Neural cell (in vitro differentiated cells): Measurements from ENCODE around the gene TBC1D8. TPM values are rescaled to one million over a fixed set of nuclear protein-coding genes. Genes with fewer than 3 reads are reported as not detected.

ENCODE experiments used
- H2AFZ ChIP-seq: fragments of 200-600, 300-800 bp; sonication (generic), shearing (Covaris generic); 2 replicates; pipeline ENCODE4 v1.6.0; 2014; ENCODE audit warnings: low read depth, mild to moderate bottlenecking, antibody characterized with exemption, low read length, moderate library complexity
- H3F3A ChIP-seq: fragments of 200-600 bp; shearing (Covaris generic); 2 replicates; pipeline ENCODE4 v1.6.1; 2016; ENCODE audit warnings: mild to moderate bottlenecking, moderate library complexity, mixed read lengths, antibody characterized with exemption, low read length; ENCODE audit not compliant: insufficient read depth, poor library complexity, severe bottlenecking
- H3K27ac ChIP-seq: fragments of 200-600, 300-800 bp; sonication (generic), shearing (Covaris generic); 2 replicates; pipeline ENCODE4 v1.5.1; 2014; ENCODE audit warnings: mild to moderate bottlenecking, low read length, moderate library complexity
- H3K27me3 ChIP-seq: fragments of 300-800, 200-600 bp; sonication (generic), shearing (Covaris generic); 2 replicates; pipeline ENCODE4 v1.6.0; 2014; ENCODE audit warnings: mild to moderate bottlenecking, low read depth, low read length, moderate library complexity; ENCODE audit not compliant: insufficient read depth
- H3K36me3 ChIP-seq: fragments of 300-800, 200-600 bp; sonication (generic), shearing (Covaris generic); 2 replicates; pipeline ENCODE4 v1.5.1; 2014; ENCODE audit warnings: mild to moderate bottlenecking, antibody characterized with exemption, low read length, moderate library complexity; ENCODE audit not compliant: insufficient read depth
- H3K4me2 ChIP-seq: fragments of 300-800, 200-600 bp; sonication (generic), shearing (Covaris generic); 2 replicates; pipeline ENCODE4 v1.6.0; 2014; ENCODE audit warnings: mild to moderate bottlenecking, low read length
- H3K4me3 ChIP-seq: fragments of 300-800, 200-600 bp; sonication (generic), shearing (Covaris generic); 2 replicates; pipeline ENCODE4 v1.5.1; 2014; ENCODE audit warnings: mild to moderate bottlenecking, low read length, moderate library complexity
- H3K79me2 ChIP-seq: fragments of 200-600 bp; shearing (Covaris generic); replicated peaks from 2 replicates; pipeline ENCODE4 v1.6.0; 2014; ENCODE audit warnings: mild to moderate bottlenecking, low read length, moderate library complexity; ENCODE audit not compliant: insufficient read depth
- H3K9ac ChIP-seq: fragments of 300-800, 200-600 bp; sonication (generic), shearing (Covaris generic); 2 replicates; pipeline ENCODE4 v1.6.1; 2016; ENCODE audit warnings: mild to moderate bottlenecking, low read length, mixed read lengths
- H3K9me2 ChIP-seq: fragments of 200-600 bp; shearing (Covaris generic); 2 replicates; pipeline ENCODE4 v1.6.1; 2016; ENCODE audit warnings: mild to moderate bottlenecking, low read length, mixed read lengths; ENCODE audit not compliant: insufficient read depth
- H3K9me3 ChIP-seq: fragments of 200-600, 300-800 bp; sonication (generic), shearing (Covaris generic); 2 replicates; pipeline ENCODE4 v1.6.1; 2016; ENCODE audit warnings: mild to moderate bottlenecking, mixed run types, low read length, moderate library complexity, mixed read lengths
- H4K20me1 ChIP-seq: fragments of 200-600 bp; shearing (Covaris generic); 2 replicates; pipeline ENCODE4 v1.6.1; 2016; ENCODE audit warnings: mild to moderate bottlenecking, mixed run types; ENCODE audit not compliant: insufficient read depth
- EP300 ChIP-seq: fragments of 450-650 bp; conservative IDR thresholded peaks from 2 replicates; pipeline ENCODE4 v1.6.1; 2014; ENCODE audit warnings: antibody characterized with exemption, mild to moderate bottlenecking, moderate library complexity; ENCODE audit not compliant: poor library complexity, severe bottlenecking
- EZH2 ChIP-seq: fragments of 200-600, 300-800 bp; shearing (Covaris generic), sonication (generic); IDR thresholded peaks from 2 replicates; pipeline ENCODE4 v1.6.1; 2014; ENCODE audit warnings: antibody characterized with exemption, low read length, borderline replicate concordance, mild to moderate bottlenecking; ENCODE audit not compliant: insufficient read depth, poor library complexity, severe bottlenecking
- MXI1 ChIP-seq: fragments of 450-650 bp; conservative IDR thresholded peaks from 2 replicates; pipeline ENCODE4 v1.6.1; 2014; ENCODE audit warnings: antibody characterized with exemption, mild to moderate bottlenecking; ENCODE audit not compliant: poor library complexity, severe bottlenecking
- POLR2AphosphoS5 ChIP-seq: IDR thresholded peaks from 2 replicates; pipeline ENCODE4 v1.6.1; 2012
- RAD21 ChIP-seq: fragments of 450-650 bp; conservative IDR thresholded peaks from 2 replicates; pipeline ENCODE4 v1.6.1; 2014; ENCODE audit warnings: antibody characterized with exemption, mild to moderate bottlenecking, moderate library complexity
- REST ChIP-seq: IDR thresholded peaks from 2 replicates; pipeline ENCODE4 v1.6.1; 2012; ENCODE audit warnings: borderline replicate concordance
- SMC3 ChIP-seq: fragments of 450-650 bp; conservative IDR thresholded peaks from 2 replicates; pipeline ENCODE4 v1.6.1; 2014; ENCODE audit warnings: antibody characterized with exemption, mild to moderate bottlenecking, moderate library complexity; ENCODE audit not compliant: poor library complexity
- TAF1 ChIP-seq: IDR thresholded peaks from 2 replicates; pipeline ENCODE4 v1.6.1; 2012; ENCODE audit warnings: low read depth
- polyA plus RNA-seq: library from polyadenylated mRNA; depleted of rRNA; stranded (reverse); fragments of >200 nt; gene quantifications from 2 replicates; pipeline ENCODE4 v1.2.3, GENCODE V29; 2014
- TF ChIP-seq, protein P1 (sequence below): fragments of 450-650 bp; IDR thresholded peaks from 2 replicates; pipeline ENCODE4 v1.5.1; 2014; ENCODE audit warnings: antibody characterized with exemption, mild to moderate bottlenecking, moderate library complexity; ENCODE audit not compliant: poor library complexity, severe bottlenecking

TBC1D8 gene
- polyA plus RNA-seq, 1 donor from 2014 or later: 5.3 TPM

GRCh38 chr2:101147971-101148370, 3.2 kb downstream of the TBC1D8 start:
- H3K4me3 ChIP-seq: no peak overlapping the region
- no peaks in the 10 kb centered on the region for H4K20me1 ChIP-seq
- no peaks in the 10 kb centered on the region for H3K36me3 ChIP-seq
- H3K9me3 ChIP-seq: no peaks in the 10 kb centered on the region
- H3K27me3 ChIP-seq: peaks cover 34% of the 10 kb centered on the region
- H3K9me2 ChIP-seq: no peaks in the 10 kb centered on the region
- no peak overlapping the region for H2AFZ ChIP-seq
- H3F3A ChIP-seq: no peaks in the 10 kb centered on the region
- no peak overlapping the region for H3K4me2 ChIP-seq
- H3K79me2 ChIP-seq: no peaks in the 10 kb centered on the region
- no peak for TF ChIP-seq MXI1
- no peak overlapping the region for H3K9ac ChIP-seq
- no peak overlapping the region for H3K27ac ChIP-seq

- Histone ChIP-seq H3K27ac (no peak overlapping the region), H3K9ac (no peak overlapping the region), H2AFZ (no peak overlapping the region), H3F3A (no peaks in the 10 kb centered on the region), H3K27me3 (peaks cover 27% of the 10 kb centered on the region), H3K4me2 (no peak overlapping the region), H4K20me1 (no peaks in the 10 kb centered on the region), H3K4me3 (no peak overlapping the region), H3K9me3 (no peaks in the 10 kb centered on the region), H3K36me3 (no peaks in the 10 kb centered on the region), H3K9me2 (no peaks in the 10 kb centered on the region), H3K79me2 (no peaks in the 10 kb centered on the region)
- TF ChIP-seq RAD21 (no peak), TAF1 (no peak), REST (no peak), MXI1 (no peak), EP300 (no peak), EZH2 (no peak), SMC3 (no peak), POLR2AphosphoS5 (no peak)
- TF ChIP-seq, protein P1, sequence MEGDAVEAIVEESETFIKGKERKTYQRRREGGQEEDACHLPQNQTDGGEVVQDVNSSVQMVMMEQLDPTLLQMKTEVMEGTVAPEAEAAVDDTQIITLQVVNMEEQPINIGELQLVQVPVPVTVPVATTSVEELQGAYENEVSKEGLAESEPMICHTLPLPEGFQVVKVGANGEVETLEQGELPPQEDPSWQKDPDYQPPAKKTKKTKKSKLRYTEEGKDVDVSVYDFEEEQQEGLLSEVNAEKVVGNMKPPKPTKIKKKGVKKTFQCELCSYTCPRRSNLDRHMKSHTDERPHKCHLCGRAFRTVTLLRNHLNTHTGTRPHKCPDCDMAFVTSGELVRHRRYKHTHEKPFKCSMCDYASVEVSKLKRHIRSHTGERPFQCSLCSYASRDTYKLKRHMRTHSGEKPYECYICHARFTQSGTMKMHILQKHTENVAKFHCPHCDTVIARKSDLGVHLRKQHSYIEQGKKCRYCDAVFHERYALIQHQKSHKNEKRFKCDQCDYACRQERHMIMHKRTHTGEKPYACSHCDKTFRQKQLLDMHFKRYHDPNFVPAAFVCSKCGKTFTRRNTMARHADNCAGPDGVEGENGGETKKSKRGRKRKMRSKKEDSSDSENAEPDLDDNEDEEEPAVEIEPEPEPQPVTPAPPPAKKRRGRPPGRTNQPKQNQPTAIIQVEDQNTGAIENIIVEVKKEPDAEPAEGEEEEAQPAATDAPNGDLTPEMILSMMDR: no peak
These were observed 4.1 kb downstream of the TBC1D8 start for GRCh38 chr2:101147062-101147461.

DNA sequence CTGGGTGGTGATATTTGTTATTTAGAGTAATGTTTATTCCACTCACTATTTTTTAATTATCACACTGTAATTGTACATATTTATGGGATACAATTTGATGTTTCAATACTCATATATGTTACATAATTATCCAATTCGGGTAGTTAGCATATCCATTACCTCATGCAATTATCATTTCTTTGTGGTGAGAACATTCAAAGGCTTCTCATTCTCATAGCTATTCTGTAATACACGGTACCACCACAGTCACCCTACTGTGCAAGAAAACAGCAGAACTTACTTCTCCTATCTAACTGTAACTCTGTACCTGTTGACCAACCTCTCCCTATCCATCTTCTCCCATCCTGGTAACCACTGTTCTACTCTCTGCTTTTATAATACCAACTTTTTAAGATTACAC, 4.6 kb downstream of the TBC1D8 start:
- TF ChIP-seq MXI1 (no peak), SMC3 (no peak), EP300 (no peak), POLR2AphosphoS5 (no peak), EZH2 (no peak), REST (no peak), RAD21 (no peak), TAF1 (no peak)
- TF ChIP-seq, protein P1: no peak
- H3K9me3 ChIP-seq: no peaks in the 10 kb centered on the region
- no peak overlapping the region for H3K4me3 ChIP-seq
- H3K9ac ChIP-seq: no peak overlapping the region
- no peaks in the 10 kb centered on the region for H3K9me2 ChIP-seq
- H2AFZ ChIP-seq: no peak overlapping the region
- no peaks in the 10 kb centered on the region for H3K36me3 ChIP-seq
- H4K20me1 ChIP-seq: no peaks in the 10 kb centered on the region
- peaks cover 22% of the 10 kb centered on the region for H3K27me3 ChIP-seq
- no peaks in the 10 kb centered on the region for H3F3A ChIP-seq
- no peaks in the 10 kb centered on the region for H3K79me2 ChIP-seq
- no peak overlapping the region for H3K4me2 ChIP-seq
- no peak overlapping the region for H3K27ac ChIP-seq
